Keratinocyte (primary cell): ENCODE results near the gene SLC8A1. TPM values are rescaled to one million over a fixed set of nuclear protein-coding genes. Genes with fewer than 3 reads are reported as not detected.

Experiments used
- DNase-seq: peaks from one replicate; pipeline ENCODE4 v3.0.0-alpha.2; 2011; ENCODE audit warnings: low read depth, missing footprints, low spot score
- FAIRE-seq: peaks from 2 replicates; lab custom pipeline; 2011; peaks lifted over from hg19 to GRCh38; lab: Jason Lieb, UNC
- H2AFZ ChIP-seq: 2 replicates; pipeline ENCODE4 v1.6.0; 2012; ENCODE audit warnings: low read length, control low read depth, inconsistent platforms; ENCODE audit not compliant: control insufficient read depth
- H3K27ac ChIP-seq: 2 replicates; pipeline ENCODE4 v1.5.1; 2011; ENCODE audit warnings: low read length; ENCODE audit not compliant: control insufficient read depth, insufficient read depth
- H3K27me3 ChIP-seq: 3 replicates; pipeline ENCODE4 v1.6.0; 2011; ENCODE audit warnings: low read length; ENCODE audit not compliant: control insufficient read depth, insufficient read depth; ENCODE audit errors: extremely low read depth
- H3K36me3 ChIP-seq, 2 experiments: 2 replicates in 1 of 2; 3 replicates in 1 of 2; pipeline ENCODE4 v1.5.1; 2011; ENCODE audit warnings: low read length in 2 of 2, mild to moderate bottlenecking in 1 of 2; ENCODE audit not compliant: control insufficient read depth in 2 of 2, insufficient read depth in 2 of 2; ENCODE audit errors: extremely low read depth in 1 of 2
- H3K4me1 ChIP-seq: 3 replicates; pipeline ENCODE4 v1.5.1; 2011; ENCODE audit warnings: low read length; ENCODE audit not compliant: control insufficient read depth, insufficient read depth; ENCODE audit errors: extremely low read depth
- H3K4me2 ChIP-seq: 3 replicates; pipeline ENCODE4 v1.6.0; 2011; ENCODE audit warnings: low read depth, low read length; ENCODE audit not compliant: control insufficient read depth, insufficient read depth; ENCODE audit errors: extremely low read depth
- H3K4me3 ChIP-seq, 3 experiments: fragments of 200-600 bp in 1 of 3; sonication (generic) in 1 of 3; 2 replicates in 2 of 3; 3 replicates in 1 of 3; pipeline ENCODE4 v1.5.1; 2011 to 2016; ENCODE audit warnings: low read length in 3 of 3, mild to moderate bottlenecking in 3 of 3, control low read depth in 2 of 3, inconsistent platforms in 1 of 3, low read depth in 1 of 3, mixed read lengths in 1 of 3, mixed run types in 1 of 3, moderate library complexity in 1 of 3; ENCODE audit not compliant: control insufficient read depth in 2 of 3, insufficient read depth in 2 of 3; ENCODE audit errors: extremely low read depth in 1 of 3
- H3K79me2 ChIP-seq: 2 replicates; pipeline ENCODE4 v1.6.0; 2012; ENCODE audit warnings: low read length; ENCODE audit not compliant: control insufficient read depth, insufficient read depth
- H3K9ac ChIP-seq: 3 replicates; pipeline ENCODE4 v1.6.0; 2011; ENCODE audit warnings: low read length; ENCODE audit not compliant: control insufficient read depth, insufficient read depth; ENCODE audit errors: extremely low read depth
- H3K9me1 ChIP-seq: 3 replicates; pipeline ENCODE4 v1.6.0; 2011; ENCODE audit warnings: low read length; ENCODE audit not compliant: control insufficient read depth, insufficient read depth; ENCODE audit errors: extremely low read depth
- H3K9me3 ChIP-seq: 2 replicates; pipeline ENCODE4 v1.5.1; 2012; ENCODE audit warnings: low read depth, low read length; ENCODE audit not compliant: control insufficient read depth
- H4K20me1 ChIP-seq: 3 replicates; pipeline ENCODE4 v1.6.0; 2011; ENCODE audit warnings: low read length; ENCODE audit not compliant: control insufficient read depth, insufficient read depth; ENCODE audit errors: extremely low read depth
- EZH2 ChIP-seq: IDR thresholded peaks from one replicate; pipeline ENCODE4 v1.6.1; 2012; ENCODE audit warnings: inconsistent platforms, mild to moderate bottlenecking, low read length, moderate library complexity
- dilution Hi-C: fragments of 300-500 bp; cut with MboI; formaldehyde crosslinking; loops from one replicate; pipeline ENCODE4 v1.7.0; 2020; ENCODE audit warnings: low sequenced_read_pairs; ENCODE audit not compliant: extremely low pct_ligation_motif_present
- polyA plus RNA-seq, 5 experiments: library from polyadenylated mRNA; depleted of rRNA in 3 of 5; stranded (reverse) in 3 of 5; stranded (forward) in 1 of 5; unstranded in 1 of 5; fragments of >200 nt; gene quantifications; 1 replicate in 1 of 5; 2 replicates in 3 of 5; 3 replicates in 1 of 5; pipeline versions ENCODE4 v1.2.1 to v1.2.3, GENCODE V29; 2011 to 2012; ENCODE audit warnings: missing spikeins in 2 of 5, low read depth in 1 of 5, low replicate concordance in 1 of 5
- TF ChIP-seq, protein P1 (sequence below), 3 experiments: IDR thresholded peaks in 1 of 3; conservative IDR thresholded peaks in 1 of 3; optimal IDR thresholded peaks in 1 of 3; 2 replicates in 2 of 3; 3 replicates in 1 of 3; pipeline versions ENCODE3 to v1.5.1; 2011; ENCODE audit warnings: low read length in 3 of 3, mild to moderate bottlenecking in 3 of 3, moderate library complexity in 2 of 3, control low read depth in 1 of 3, inconsistent platforms in 1 of 3; ENCODE audit not compliant: insufficient read depth in 2 of 3; ENCODE audit errors: extremely low read depth in 1 of 3

The SLC8A1 gene
- polyA plus RNA-seq, 1 donor (not counting 4 experiments of a cell fraction or from before 2014, with no cell fraction given) = 2.7 TPM

DNA sequence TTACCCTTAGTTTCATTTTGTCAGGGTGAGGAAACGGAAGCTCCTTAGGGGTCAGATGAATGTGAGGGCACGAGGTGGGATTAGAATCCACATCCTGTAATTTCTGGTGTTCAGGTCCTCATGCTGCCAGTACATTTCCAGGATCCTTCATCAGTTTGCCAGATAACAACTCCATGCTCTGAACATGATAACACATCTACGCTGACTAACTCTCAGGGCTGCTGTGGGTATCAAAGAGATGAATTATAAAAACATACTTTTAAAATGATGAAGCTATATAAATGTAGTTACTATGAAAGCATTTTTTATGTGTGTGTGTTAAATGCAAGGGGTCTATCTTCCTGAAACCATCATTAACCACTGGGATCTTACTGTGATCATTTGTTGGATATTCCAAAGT lies 325.9 kb downstream of the SLC8A1 start:
- Histone ChIP-seq H2AFZ (no peak overlapping the region), H3K79me2 (no peaks in the 10 kb centered on the region), H3K9ac (no peak overlapping the region), H3K9me3 (no peaks in the 10 kb centered on the region), H3K27me3 (no peaks in the 10 kb centered on the region), H3K4me2 (no peak overlapping the region), H3K4me3 (no peak overlapping the region), H3K4me1 (no peaks in the 10 kb centered on the region), H3K9me1 (no peaks in the 10 kb centered on the region), H4K20me1 (no peaks in the 10 kb centered on the region), H3K36me3 (no peaks in the 10 kb centered on the region), H3K27ac (no peak overlapping the region)
- dilution Hi-C loops = no loop called here
- no peak for TF ChIP-seq EZH2
- TF ChIP-seq, protein P1, sequence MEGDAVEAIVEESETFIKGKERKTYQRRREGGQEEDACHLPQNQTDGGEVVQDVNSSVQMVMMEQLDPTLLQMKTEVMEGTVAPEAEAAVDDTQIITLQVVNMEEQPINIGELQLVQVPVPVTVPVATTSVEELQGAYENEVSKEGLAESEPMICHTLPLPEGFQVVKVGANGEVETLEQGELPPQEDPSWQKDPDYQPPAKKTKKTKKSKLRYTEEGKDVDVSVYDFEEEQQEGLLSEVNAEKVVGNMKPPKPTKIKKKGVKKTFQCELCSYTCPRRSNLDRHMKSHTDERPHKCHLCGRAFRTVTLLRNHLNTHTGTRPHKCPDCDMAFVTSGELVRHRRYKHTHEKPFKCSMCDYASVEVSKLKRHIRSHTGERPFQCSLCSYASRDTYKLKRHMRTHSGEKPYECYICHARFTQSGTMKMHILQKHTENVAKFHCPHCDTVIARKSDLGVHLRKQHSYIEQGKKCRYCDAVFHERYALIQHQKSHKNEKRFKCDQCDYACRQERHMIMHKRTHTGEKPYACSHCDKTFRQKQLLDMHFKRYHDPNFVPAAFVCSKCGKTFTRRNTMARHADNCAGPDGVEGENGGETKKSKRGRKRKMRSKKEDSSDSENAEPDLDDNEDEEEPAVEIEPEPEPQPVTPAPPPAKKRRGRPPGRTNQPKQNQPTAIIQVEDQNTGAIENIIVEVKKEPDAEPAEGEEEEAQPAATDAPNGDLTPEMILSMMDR (optimal IDR thresholded peaks at IDR 0.05 in 1 of 3, IDR thresholded peaks at IDR 0.05 in 1 of 3, conservative IDR thresholded peaks at IDR 0.05 in 1 of 3; ENCODE audit: extremely low read depth in 1 of 3, insufficient read depth in 2 of 3, low read length in 3 of 3) = no peak
- FAIRE-seq (no peak), DNase-seq (no peak)

DNA sequence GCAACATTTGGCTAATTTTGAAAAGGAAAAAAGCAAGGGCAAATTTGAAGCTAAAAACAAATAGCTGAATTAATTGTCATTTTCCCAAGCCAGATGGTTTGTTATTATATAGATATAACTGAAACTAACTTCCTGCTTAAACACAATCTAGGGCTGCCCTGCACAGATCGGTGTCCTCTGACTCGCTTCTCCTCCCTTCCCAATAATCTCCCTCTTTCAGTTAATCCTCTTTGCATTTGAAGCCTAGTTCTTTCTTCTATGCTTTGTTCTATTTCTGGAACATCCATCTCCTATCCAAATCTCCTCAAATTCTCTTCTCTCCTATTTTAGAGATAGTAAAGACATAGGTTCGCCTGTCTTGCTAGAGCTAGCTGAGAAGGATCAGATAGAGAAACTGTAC lies 328.1 kb downstream of the SLC8A1 start:
- TF ChIP-seq, protein P1 (optimal IDR thresholded peaks at IDR 0.05 in 1 of 3, IDR thresholded peaks at IDR 0.05 in 1 of 3, conservative IDR thresholded peaks at IDR 0.05 in 1 of 3; ENCODE audit: extremely low read depth in 1 of 3, insufficient read depth in 2 of 3, low read length in 3 of 3) = no peak
- no peak for TF ChIP-seq EZH2
- dilution Hi-C loops = no loop called here
- Histone ChIP-seq H3K9me1 (no peaks in the 10 kb centered on the region), H3K27ac (no peak overlapping the region), H3K36me3 (no peaks in the 10 kb centered on the region), H3K4me1 (no peaks in the 10 kb centered on the region), H3K79me2 (no peaks in the 10 kb centered on the region), H4K20me1 (no peaks in the 10 kb centered on the region), H3K9me3 (no peaks in the 10 kb centered on the region), H3K4me3 (no peak overlapping the region), H2AFZ (no peak overlapping the region), H3K27me3 (no peaks in the 10 kb centered on the region), H3K4me2 (no peak overlapping the region), H3K9ac (no peak overlapping the region)
- DNase-seq (no peak), FAIRE-seq (no peak)
